Esophagus squamous epithelium (tissue), 5 donors: ENCODE results near the gene GMIP. TPM values are rescaled to one million over a fixed set of nuclear protein-coding genes. Genes with fewer than 3 reads are reported as not detected.

Source experiments
- DNase-seq: peaks from one replicate; lab custom pipeline; 2025; lab: John Stamatoyannopoulos, UW
- H3K27ac ChIP-seq, 4 donors: fragments of 200-600 bp; sonication (generic); one replicate each; pipeline ENCODE4 v1.5.1; 2016 to 2019; ENCODE audit warnings: mild to moderate bottlenecking in 1 of 4
- H3K27me3 ChIP-seq, 4 donors: fragments of 200-600 bp; sonication (generic); 1 replicate in 3 of 4; 2 replicates in 1 of 4; pipeline versions ENCODE4 v1.5.1 to v1.6.0; 2017 to 2021; ENCODE audit warnings: antibody characterized with exemption in 1 of 4
- H3K36me3 ChIP-seq, 3 donors: fragments of 200-600 bp; sonication (generic); one replicate each; pipeline ENCODE4 v1.5.1; 2016 to 2019
- H3K4me1 ChIP-seq, 3 donors: fragments of 200-600 bp; sonication (generic); one replicate each; pipeline ENCODE4 v1.5.1; 2017 to 2019
- H3K4me3 ChIP-seq, 4 donors: fragments of 200-600 bp; sonication (generic); 1 replicate in 3 of 4; 2 replicates in 1 of 4; pipeline ENCODE4 v1.5.1; 2016 to 2019; ENCODE audit warnings: mild to moderate bottlenecking in 2 of 4, moderate library complexity in 1 of 4
- H3K9me3 ChIP-seq, 3 donors: fragments of 200-600 bp; sonication (generic); one replicate each; pipeline ENCODE4 v1.5.1; 2016 to 2019
- CTCF ChIP-seq, 6 experiments: fragments of 450-650 bp in 4 of 6; fragments of 200-600 bp in 2 of 6; sonication (generic) in 2 of 6; IDR thresholded peaks; one replicate each; pipeline ENCODE4 v1.5.1; 2016 to 2019; ENCODE audit warnings: antibody characterized with exemption in 6 of 6, mild to moderate bottlenecking in 4 of 6, moderate library complexity in 4 of 6
- POLR2A ChIP-seq, 4 donors: fragments of 450-650 bp; IDR thresholded peaks; one replicate each; pipeline ENCODE4 v1.6.1; 2017; ENCODE audit warnings: antibody characterized with exemption in 4 of 4, mild to moderate bottlenecking in 4 of 4, moderate library complexity in 3 of 4
- WGBS, 2 donors: methylation state at CpG; one replicate each; pipeline ENCODE4 v1.1.5; 2018; 5-methylcytosine and 5-hydroxymethylcytosine counted together
- intact Hi-C: fragments of 100-400 bp; cut with DNase I; formaldehyde crosslinking; loops from one replicate; pipeline ENCODE4 v1.15.0; 2022
- total RNA-seq, 4 donors: library from RNA; depleted of rRNA; stranded (reverse); fragments of >200 nt; gene quantifications; one replicate each; pipeline ENCODE4 v1.1.0, GENCODE V29; 2016
- donor health status: DM: yes; HTN: yes; CAD: no.

Gene GMIP
- total RNA-seq, 4 donors from 2014 or later: 7.0 to 22.8 (median 10.0) TPM

GRCh38 chr19:19635313-19635702 lies 8.1 kb downstream of the GMIP start:
- H3K9me3 ChIP-seq: no peaks in the 10 kb centered on the region
- H3K27ac ChIP-seq: no peak overlapping the region
- TF ChIP-seq CTCF (IDR thresholded peaks at IDR 0.05) (no peak), POLR2A (IDR thresholded peaks at IDR 0.05) (no peak)
- no peaks in the 10 kb centered on the region for H3K4me1 ChIP-seq
- no peak overlapping the region for H3K4me3 ChIP-seq
- H3K36me3 ChIP-seq: peaks cover 6 to 80% (median 21%) of the 10 kb centered on the region in 3 donors
- DNase-seq: no peak
- H3K27me3 ChIP-seq: no peaks in the 10 kb centered on the region
- WGBS, 2 donors: 96 to 100% methylated on average over 3 to 8 of the region's 14 CpGs
- intact Hi-C loops: no loop called here

GRCh38 chr19:19634516-19635312 lies 8.7 kb downstream of the GMIP start:
- WGBS, 2 donors: 88 to 91% methylated on average over 14 to 18 of the region's 36 CpGs
- no peak for DNase-seq
- Histone ChIP-seq H3K27me3 (no peaks in the 10 kb centered on the region), H3K4me3 (no peak overlapping the region), H3K27ac (no peak overlapping the region), H3K9me3 (no peaks in the 10 kb centered on the region), H3K36me3 (peaks cover 6 to 80% (median 21%) of the 10 kb centered on the region in 3 donors), H3K4me1 (no peaks in the 10 kb centered on the region)
- TF ChIP-seq CTCF (IDR thresholded peaks at IDR 0.05) (no peak), POLR2A (IDR thresholded peaks at IDR 0.05) (no peak)
- intact Hi-C loops: no loop called here

- TF ChIP-seq POLR2A (IDR thresholded peaks at IDR 0.05) (no peak), CTCF (IDR thresholded peaks at IDR 0.05) (no peak)
- intact Hi-C loops: no loop called here
- H3K9me3 ChIP-seq: no peaks in the 10 kb centered on the region
- H3K4me1 ChIP-seq: peaks cover 0 to 1% (median 0%) of the 10 kb centered on the region in 3 donors
- 90 to 97% methylated on average over 6 to 16 of the region's 22 CpGs for WGBS, 2 donors
- H3K27ac ChIP-seq: no peak overlapping the region
- H3K36me3 ChIP-seq: peaks cover 6 to 73% (median 21%) of the 10 kb centered on the region in 3 donors
- H3K4me3 ChIP-seq: no peak overlapping the region
- no peak for DNase-seq
- no peaks in the 10 kb centered on the region for H3K27me3 ChIP-seq
These were observed 9.5 kb downstream of the GMIP start for GRCh38 chr19:19633711-19634515.

GRCh38 chr19:19632661-19633060 lies 10.8 kb downstream of the GMIP start:
- Histone ChIP-seq H3K4me1 (peaks cover 6 to 14% (median 10%) of the 10 kb centered on the region in 3 donors), H3K36me3 (peaks cover 6 to 65% (median 21%) of the 10 kb centered on the region in 3 donors), H3K27me3 (peaks cover 0 to 8% (median 0%) of the 10 kb centered on the region in 4 donors), H3K27ac (no peak overlapping the region), H3K4me3 (no peak overlapping the region), H3K9me3 (no peaks in the 10 kb centered on the region)
- TF ChIP-seq POLR2A (IDR thresholded peaks at IDR 0.05): no peak
- TF ChIP-seq CTCF (IDR thresholded peaks at IDR 0.05): no peak
- 78 to 91% methylated on average over 5 of the region's 5 CpGs for whole genome bisulfite sequencing, 2 donors
- no peak for DNase-seq
- intact Hi-C loops: no loop called here

GRCh38 chr19:19631346-19631745 lies 12.1 kb downstream of the GMIP start:
- 93 to 100% methylated on average over 3 to 5 of the region's 7 CpGs for WGBS, 2 donors
- H3K4me1 ChIP-seq: peaks cover 10 to 27% (median 11%) of the 10 kb centered on the region in 3 donors
- DNase-seq: no peak
- no peak overlapping the region for H3K27ac ChIP-seq
- peaks cover 0 to 9% (median 0%) of the 10 kb centered on the region in 4 donors for H3K27me3 ChIP-seq
- H3K4me3 ChIP-seq: no peak overlapping the region
- no peak for TF ChIP-seq CTCF (IDR thresholded peaks at IDR 0.05)
- TF ChIP-seq POLR2A (IDR thresholded peaks at IDR 0.05): no peak
- H3K9me3 ChIP-seq: no peaks in the 10 kb centered on the region
- peaks cover 6 to 52% (median 10%) of the 10 kb centered on the region in 3 donors for H3K36me3 ChIP-seq
- intact Hi-C loops: no loop called here
